Measurements from ENCODE around the gene PNO1.

DNA sequence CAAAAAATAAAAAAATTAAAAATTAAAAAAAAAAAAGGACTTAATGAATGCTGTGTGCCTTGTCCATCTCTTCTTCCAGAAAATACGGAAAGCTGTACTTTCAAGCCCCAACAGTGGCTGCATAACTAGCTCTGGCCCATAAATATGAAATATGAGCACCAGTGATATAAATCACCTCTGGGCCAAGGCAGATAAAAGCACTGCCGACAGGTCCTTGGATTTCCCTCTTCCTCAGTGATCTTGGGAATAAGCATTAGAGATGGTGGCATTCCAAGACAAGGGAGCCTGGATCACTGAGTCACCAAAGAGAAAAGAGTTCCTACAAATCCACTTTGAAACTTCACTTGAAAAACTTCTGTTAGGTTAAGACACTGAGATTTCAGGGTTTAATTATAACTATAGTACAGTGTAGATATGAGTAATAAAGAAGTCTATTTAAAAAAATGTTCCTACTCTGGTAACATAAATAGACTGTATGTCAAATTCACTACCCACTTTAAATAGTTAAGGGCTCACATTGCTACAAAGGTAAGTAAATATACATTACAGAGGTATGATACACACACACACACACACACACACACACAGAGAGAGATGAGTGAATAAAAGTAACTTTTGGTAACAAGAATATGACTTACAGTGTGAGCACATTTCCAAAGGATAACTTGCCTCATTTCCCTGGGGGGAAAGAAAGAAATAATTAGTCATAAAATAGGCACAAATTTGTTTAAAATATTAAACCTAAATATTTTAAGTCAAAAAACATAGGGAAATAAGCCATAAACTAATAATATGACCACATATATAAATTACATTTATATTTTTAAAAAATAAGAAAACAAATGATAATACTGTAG lies 59.0 kb downstream of the PNO1 start:
- TF ChIP-seq, protein P1, sequence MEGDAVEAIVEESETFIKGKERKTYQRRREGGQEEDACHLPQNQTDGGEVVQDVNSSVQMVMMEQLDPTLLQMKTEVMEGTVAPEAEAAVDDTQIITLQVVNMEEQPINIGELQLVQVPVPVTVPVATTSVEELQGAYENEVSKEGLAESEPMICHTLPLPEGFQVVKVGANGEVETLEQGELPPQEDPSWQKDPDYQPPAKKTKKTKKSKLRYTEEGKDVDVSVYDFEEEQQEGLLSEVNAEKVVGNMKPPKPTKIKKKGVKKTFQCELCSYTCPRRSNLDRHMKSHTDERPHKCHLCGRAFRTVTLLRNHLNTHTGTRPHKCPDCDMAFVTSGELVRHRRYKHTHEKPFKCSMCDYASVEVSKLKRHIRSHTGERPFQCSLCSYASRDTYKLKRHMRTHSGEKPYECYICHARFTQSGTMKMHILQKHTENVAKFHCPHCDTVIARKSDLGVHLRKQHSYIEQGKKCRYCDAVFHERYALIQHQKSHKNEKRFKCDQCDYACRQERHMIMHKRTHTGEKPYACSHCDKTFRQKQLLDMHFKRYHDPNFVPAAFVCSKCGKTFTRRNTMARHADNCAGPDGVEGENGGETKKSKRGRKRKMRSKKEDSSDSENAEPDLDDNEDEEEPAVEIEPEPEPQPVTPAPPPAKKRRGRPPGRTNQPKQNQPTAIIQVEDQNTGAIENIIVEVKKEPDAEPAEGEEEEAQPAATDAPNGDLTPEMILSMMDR (IDR thresholded peaks at IDR 0.05), result no peak
- no peak for TF ChIP-seq POLR2A (IDR thresholded peaks at IDR 0.05)
